ENCODE results near the gene PRKCE.

- no peak for TF ChIP-seq EZH2 (IDR thresholded peaks at IDR 0.05; ENCODE audit: low read length, missing control alignments)
- TF ChIP-seq CTCF (conservative IDR thresholded peaks at IDR 0.05 in 1 of 2, IDR thresholded peaks at IDR 0.05 in 1 of 2; ENCODE audit: low read depth in 1 of 2, low read length in 2 of 2): no peak
Measured at GRCh38 chr2:45692566-45692965, 41.1 kb downstream of the PRKCE start.

Data from fibroblast of lung (primary cell).